Right lobe of liver (tissue), 4 donors: ENCODE data around the gene MBNL2.

Experiments
- POLR2A ChIP-seq: fragments of 450-650 bp; IDR thresholded peaks from one replicate; pipeline ENCODE4 v1.6.1; 2017; ENCODE audit warnings: antibody characterized with exemption, mild to moderate bottlenecking
- TF ChIP-seq, protein P1 (sequence below), 4 donors: fragments of 200-600 bp in 3 of 4; fragments of 450-650 bp in 1 of 4; IDR thresholded peaks; one replicate each; pipeline versions ENCODE4 v1.5.1 to v1.8.0; 2016 to 2022; ENCODE audit warnings: antibody characterized with exemption in 4 of 4, mild to moderate bottlenecking in 2 of 4
- donor health status: DM: no; HTN: no; CAD: no.
- donor health status: DM: no; HTN: no; CAD: no.
- donor health status: DM: no; HTN: yes; CAD: no.

- TF ChIP-seq, protein P1, sequence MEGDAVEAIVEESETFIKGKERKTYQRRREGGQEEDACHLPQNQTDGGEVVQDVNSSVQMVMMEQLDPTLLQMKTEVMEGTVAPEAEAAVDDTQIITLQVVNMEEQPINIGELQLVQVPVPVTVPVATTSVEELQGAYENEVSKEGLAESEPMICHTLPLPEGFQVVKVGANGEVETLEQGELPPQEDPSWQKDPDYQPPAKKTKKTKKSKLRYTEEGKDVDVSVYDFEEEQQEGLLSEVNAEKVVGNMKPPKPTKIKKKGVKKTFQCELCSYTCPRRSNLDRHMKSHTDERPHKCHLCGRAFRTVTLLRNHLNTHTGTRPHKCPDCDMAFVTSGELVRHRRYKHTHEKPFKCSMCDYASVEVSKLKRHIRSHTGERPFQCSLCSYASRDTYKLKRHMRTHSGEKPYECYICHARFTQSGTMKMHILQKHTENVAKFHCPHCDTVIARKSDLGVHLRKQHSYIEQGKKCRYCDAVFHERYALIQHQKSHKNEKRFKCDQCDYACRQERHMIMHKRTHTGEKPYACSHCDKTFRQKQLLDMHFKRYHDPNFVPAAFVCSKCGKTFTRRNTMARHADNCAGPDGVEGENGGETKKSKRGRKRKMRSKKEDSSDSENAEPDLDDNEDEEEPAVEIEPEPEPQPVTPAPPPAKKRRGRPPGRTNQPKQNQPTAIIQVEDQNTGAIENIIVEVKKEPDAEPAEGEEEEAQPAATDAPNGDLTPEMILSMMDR (IDR thresholded peaks at IDR 0.05): no peak
- TF ChIP-seq POLR2A: no peak
Measured at GRCh38 chr13:97234742-97235141, 12.6 kb downstream of the MBNL2 start.
